CD4-positive, alpha-beta memory T cell (primary cell): ENCODE data around the gene DLG5. TPM values are rescaled to one million over a fixed set of nuclear protein-coding genes. Genes with fewer than 3 reads are reported as not detected.
A peak's percentile ranks its signal among the peaks of the same experiment; 100 is the strongest.
"Not testable (repeated sequence)": the region's sequence is repeated elsewhere in the genome, so short reads cannot be mapped to it uniquely, and the experiment has no call there.

Source experiments
- CTCF ChIA-PET: fragments of 350-600 bp; sonication (Branson Sonifier 250); formaldehyde crosslinking; loops from one replicate; lab custom pipeline; 2021; ENCODE audit warnings: inconsistent platforms; ENCODE audit not compliant: partially characterized antibody; lab: Charles Lee
- POLR2A ChIA-PET: fragments of 350-600 bp; sonication (Branson Sonifier 250); formaldehyde crosslinking; loops from one replicate; lab custom pipeline; 2021; ENCODE audit not compliant: partially characterized antibody; lab: Charles Lee
- DNase-seq, 5 donors: peaks; one replicate each; pipeline versions ENCODE4 v3.0.0 to v3.0.0-alpha.2; 2020 to 2022; ENCODE audit warnings: mixed read lengths in 1 of 5
- H3K27ac ChIP-seq: one replicate; pipeline ENCODE4 v1.7.0; 2013; ENCODE audit warnings: low read depth, low read length
- H3K27me3 ChIP-seq: 2 replicates; pipeline ENCODE4 v1.7.0; 2013; ENCODE audit warnings: mild to moderate bottlenecking, low read length, moderate library complexity; ENCODE audit not compliant: insufficient read depth
- H3K36me3 ChIP-seq: 2 replicates; pipeline ENCODE4 v1.7.0; 2013; ENCODE audit warnings: mild to moderate bottlenecking, low read length, moderate library complexity; ENCODE audit not compliant: insufficient read depth
- H3K4me1 ChIP-seq: 2 replicates; pipeline ENCODE4 v1.7.0; 2013; ENCODE audit warnings: mild to moderate bottlenecking, low read length, moderate library complexity; ENCODE audit not compliant: insufficient read depth
- H3K4me3 ChIP-seq, 2 donors: one replicate each; pipeline ENCODE4 v1.7.0; 2013; ENCODE audit warnings: low read length in 2 of 2, mild to moderate bottlenecking in 1 of 2
- H3K9me3 ChIP-seq, 2 donors: one replicate each; pipeline ENCODE4 v1.7.0; 2013; ENCODE audit warnings: low read length in 2 of 2, control low read depth in 1 of 2; ENCODE audit not compliant: control insufficient read depth in 1 of 2
- H3K27ac Mint-ChIP-seq, 7 donors: one replicate each; pipeline ENCODE4 v1.8.0; 2020 to 2021; ENCODE audit warnings: mixed read lengths in 7 of 7, mild to moderate bottlenecking in 6 of 7, inconsistent platforms in 3 of 7, moderate library complexity in 3 of 7
- H3K27me3 Mint-ChIP-seq, 2 donors: one replicate each; pipeline ENCODE4 v1.8.0; 2020 to 2021; ENCODE audit warnings: mixed read lengths in 2 of 2
- H3K36me3 Mint-ChIP-seq, 2 donors: one replicate each; pipeline ENCODE4 v1.8.0; 2020 to 2021; ENCODE audit warnings: mixed read lengths in 2 of 2, inconsistent platforms in 1 of 2, mild to moderate bottlenecking in 1 of 2
- H3K4me1 Mint-ChIP-seq, 4 donors: one replicate each; pipeline ENCODE4 v1.8.0; 2020 to 2021; ENCODE audit warnings: mixed read lengths in 4 of 4, mild to moderate bottlenecking in 1 of 4
- H3K4me3 Mint-ChIP-seq, 8 donors: one replicate each; pipeline ENCODE4 v1.8.0; 2020 to 2021; ENCODE audit warnings: mixed read lengths in 8 of 8, mild to moderate bottlenecking in 7 of 8, moderate library complexity in 6 of 8, inconsistent platforms in 3 of 8
- H3K9me3 Mint-ChIP-seq, 8 donors: one replicate each; pipeline ENCODE4 v1.8.0; 2020 to 2021; ENCODE audit warnings: mixed read lengths in 8 of 8, mild to moderate bottlenecking in 5 of 8, inconsistent platforms in 3 of 8, moderate library complexity in 1 of 8
- intact Hi-C: fragments of 100-400 bp; cut with micrococcal nuclease; formaldehyde crosslinking; loops from one replicate; pipeline ENCODE4 v1.15.1; 2023
- polyA plus RNA-seq, 2 donors: library from polyadenylated mRNA; unstranded; fragments of 300-500 nt; fragmentation: Illumina TruSeq; gene quantifications; one replicate each; pipeline ENCODE4 v1.2.3, GENCODE V29; 2021
- total RNA-seq, 2 experiments: library from RNA; stranded (reverse); gene quantifications; one replicate each; pipeline ENCODE4 v1.2.3, GENCODE V29; 2021

Gene DLG5
- total and polyA plus RNA-seq, 4 experiments from 2014 or later, result 0.13 to 3.2 (median 2.7) TPM; not detected in 1

DNA sequence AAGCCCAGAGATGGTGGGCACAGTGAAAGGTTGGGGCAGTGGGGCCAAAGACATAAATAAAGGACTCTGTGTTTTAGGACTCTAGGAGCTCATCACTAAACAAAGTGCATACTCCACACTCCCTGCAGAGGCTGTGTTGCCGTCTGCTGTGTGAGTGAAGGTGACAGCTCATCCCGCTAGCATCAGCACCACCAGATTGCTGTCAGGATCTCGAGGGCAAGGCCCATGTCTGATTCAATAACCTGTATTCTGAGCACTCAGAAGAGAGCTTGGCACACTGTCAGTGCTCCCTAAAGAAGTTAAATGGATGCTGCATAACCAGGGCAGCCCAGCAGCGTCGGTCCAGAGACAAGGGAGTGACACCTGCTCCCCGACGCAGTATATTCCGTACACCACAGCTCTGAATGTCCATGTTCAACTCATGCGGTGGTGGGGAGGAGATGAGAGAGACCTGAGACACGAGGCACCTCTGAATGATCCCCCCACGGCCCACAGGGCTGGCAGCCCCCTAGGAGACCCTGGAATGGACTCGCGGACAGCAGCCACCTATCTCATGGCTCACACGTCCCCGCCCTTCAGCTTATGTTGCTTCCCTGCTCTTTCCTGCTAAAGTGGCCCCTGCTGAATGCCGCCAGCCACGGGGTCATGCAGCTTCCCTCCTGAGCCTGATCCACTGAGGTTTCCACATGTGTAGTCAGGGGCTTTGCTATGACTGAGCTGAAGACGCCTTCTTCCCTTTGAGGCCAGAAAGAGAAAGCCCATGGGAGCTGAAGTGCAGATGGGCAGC lies 156.3 kb downstream of the DLG5 start:
- intact Hi-C loops, result no loop called here
- no peak overlapping the region for H3K4me3 ChIP-seq
- no peaks in the 10 kb centered on the region for H3K9me3 ChIP-seq
- Mint-ChIP-seq H3K4me1 (peaks cover 4 to 6% (median 5%) of the 10 kb centered on the region in 4 donors), H3K27ac (peak overlapping the region in 1 of 7 donors; percentile 47), H3K9me3 (peaks cover 0 to 2% (median 0%) of the 10 kb centered on the region in 8 donors), H3K27me3 (peaks cover 0 to 2% of the 10 kb centered on the region in 2 donors), H3K36me3 (no peaks in the 10 kb centered on the region), H3K4me3 (no peak overlapping the region)
- no peak for DNase-seq
- H3K27ac ChIP-seq, result no peak overlapping the region
- H3K4me1 ChIP-seq, result no peaks in the 10 kb centered on the region
- POLR2A ChIA-PET, result no interaction called here
- no peaks in the 10 kb centered on the region for H3K27me3 ChIP-seq
- CTCF ChIA-PET, result interaction anchor here (0.6 kb wide), 1 partner anchor 8 kb away, joined by 4 read pairs; no protein-coding TSS in a partner anchor
- H3K36me3 ChIP-seq, result no peaks in the 10 kb centered on the region

DNA sequence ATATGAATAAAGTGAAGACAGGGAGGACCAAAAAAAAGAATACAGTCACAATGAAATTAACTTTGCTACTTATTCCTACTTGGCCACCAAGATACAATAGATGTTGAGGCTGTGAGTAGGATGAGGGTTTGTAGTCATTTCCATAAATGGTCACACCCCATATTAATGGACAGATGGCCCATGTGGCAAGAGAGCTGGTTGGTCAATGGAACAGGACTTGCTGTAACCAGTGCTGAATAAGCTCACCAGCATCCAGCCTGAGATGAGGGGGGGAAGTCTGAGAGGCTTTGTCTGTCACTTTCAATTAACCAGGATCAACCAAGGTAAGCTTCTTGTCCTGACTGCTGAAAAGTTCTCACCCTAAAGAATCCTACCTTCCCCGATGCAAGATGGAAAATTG lies 158.5 kb downstream of the DLG5 start:
- Mint-ChIP-seq H3K4me1 (peaks cover 4 to 5% (median 4%) of the 10 kb centered on the region in 4 donors), H3K36me3 (no peaks in the 10 kb centered on the region), H3K27ac (no peak overlapping the region), H3K9me3 (no peaks in the 10 kb centered on the region), H3K27me3 (peaks cover 2% of the 10 kb centered on the region in 2 donors), H3K4me3 (no peak overlapping the region)
- no peaks in the 10 kb centered on the region for H3K36me3 ChIP-seq
- no peak overlapping the region for H3K27ac ChIP-seq
- CTCF ChIA-PET, result interaction anchor here (0.8 to 1.9 kb wide), 3 partner anchors 12 to 69 kb away, joined by 3 to 5 read pairs (median 3); no protein-coding TSS in a partner anchor
- no peaks in the 10 kb centered on the region for H3K27me3 ChIP-seq
- no peak for DNase-seq
- POLR2A ChIA-PET, result no interaction called here
- no peaks in the 10 kb centered on the region for H3K4me1 ChIP-seq
- no peak overlapping the region for H3K4me3 ChIP-seq
- no peaks in the 10 kb centered on the region for H3K9me3 ChIP-seq
- intact Hi-C loops, result no loop called here

DNA sequence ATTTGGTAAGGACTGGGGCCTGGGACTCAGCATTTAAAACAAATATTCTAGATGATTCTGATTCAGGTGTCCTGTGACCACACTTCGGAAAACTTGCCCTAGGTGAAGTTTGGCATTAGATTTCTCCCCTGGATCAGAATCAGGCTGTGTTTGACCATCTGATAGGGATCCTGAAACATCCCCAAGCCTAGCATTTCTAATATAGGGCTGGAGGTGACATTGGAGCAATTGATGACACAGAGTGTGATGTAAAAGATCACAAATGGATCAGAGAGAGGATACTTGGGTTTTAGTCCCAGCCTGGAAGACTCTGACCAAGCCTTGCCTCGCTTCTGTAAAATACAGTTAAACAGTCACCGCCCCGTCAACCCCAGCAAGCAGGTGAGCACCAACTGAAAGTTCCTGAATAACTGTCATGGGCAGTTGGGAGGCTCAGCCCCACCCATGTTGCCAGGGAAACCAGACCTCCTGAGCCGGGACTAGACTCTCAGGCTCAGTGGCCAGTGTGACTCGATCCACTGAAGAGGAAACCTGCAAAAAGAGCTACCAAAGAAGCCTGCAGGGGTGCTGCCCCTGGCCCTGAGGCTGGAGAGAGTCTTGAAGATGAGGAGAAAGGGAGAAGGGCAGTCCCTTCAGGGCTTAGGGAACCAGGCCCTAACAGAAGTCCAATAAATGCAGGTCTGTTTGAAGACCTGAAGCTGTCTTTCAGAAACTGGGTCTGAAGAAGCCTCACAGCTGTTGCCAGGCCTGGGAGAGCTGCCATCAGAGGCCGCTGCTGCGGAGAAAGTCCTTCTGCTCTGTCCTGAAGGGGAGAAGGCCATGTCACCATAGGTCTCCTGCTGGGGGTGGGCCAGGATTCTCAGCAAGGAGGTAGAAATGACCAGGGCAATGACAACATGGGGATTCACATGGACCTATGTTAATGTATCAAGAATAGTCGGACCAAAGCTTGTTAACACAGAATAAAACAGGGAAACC lies 162.8 kb downstream of the DLG5 start:
- Mint-ChIP-seq H3K27me3 (peaks cover 0 to 2% of the 10 kb centered on the region in 2 donors), H3K27ac (peak overlapping the region in 1 of 7 donors; percentile 60), H3K36me3 (no peaks in the 10 kb centered on the region), H3K9me3 (no peaks in the 10 kb centered on the region), H3K4me3 (no peak overlapping the region), H3K4me1 (no peaks in the 10 kb centered on the region)
- no peak for DNase-seq
- no peaks in the 10 kb centered on the region for H3K36me3 ChIP-seq
- H3K9me3 ChIP-seq, result no peaks in the 10 kb centered on the region
- H3K27ac ChIP-seq, result no peak overlapping the region
- CTCF ChIA-PET, result interaction anchor here (0.9 kb wide), 1 partner anchor 50 kb away, joined by 3 read pairs; no protein-coding TSS in a partner anchor
- no peak overlapping the region for H3K4me3 ChIP-seq
- POLR2A ChIA-PET, result no interaction called here
- intact Hi-C loops, result no loop called here
- H3K27me3 ChIP-seq, result no peaks in the 10 kb centered on the region
- no peaks in the 10 kb centered on the region for H3K4me1 ChIP-seq

DNA sequence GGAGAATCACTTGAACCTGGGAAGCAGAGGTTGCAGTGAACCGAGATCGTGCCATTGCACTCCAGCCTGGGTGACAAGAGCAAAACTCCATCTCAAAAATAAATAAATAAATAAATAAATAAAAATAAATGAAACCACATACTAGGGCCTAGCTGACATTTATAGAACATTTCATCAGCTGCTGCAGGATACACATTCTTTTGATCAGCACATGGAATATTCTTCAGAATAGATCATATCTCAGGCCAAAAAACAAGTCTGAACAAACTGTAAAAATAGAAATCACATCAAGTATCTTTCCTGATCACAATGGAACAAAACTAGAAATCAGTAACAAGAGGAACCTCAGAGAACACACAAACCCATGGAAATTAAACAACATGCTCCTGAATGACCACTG lies 168.1 kb downstream of the DLG5 start:
- intact Hi-C loops, H3K27ac ChIP-seq, POLR2A ChIA-PET, CTCF ChIA-PET, H3K9me3 Mint-ChIP-seq, H3K4me3 Mint-ChIP-seq, H3K4me3 ChIP-seq, H3K9me3 ChIP-seq, H3K4me1 ChIP-seq, H3K36me3 ChIP-seq, DNase-seq, H3K27me3 Mint-ChIP-seq, H3K4me1 Mint-ChIP-seq, H3K27me3 ChIP-seq, H3K36me3 Mint-ChIP-seq: not testable (repeated sequence)
- H3K27ac Mint-ChIP-seq, result peak overlapping the region in 1 of 7 donors; percentile 37

DNA sequence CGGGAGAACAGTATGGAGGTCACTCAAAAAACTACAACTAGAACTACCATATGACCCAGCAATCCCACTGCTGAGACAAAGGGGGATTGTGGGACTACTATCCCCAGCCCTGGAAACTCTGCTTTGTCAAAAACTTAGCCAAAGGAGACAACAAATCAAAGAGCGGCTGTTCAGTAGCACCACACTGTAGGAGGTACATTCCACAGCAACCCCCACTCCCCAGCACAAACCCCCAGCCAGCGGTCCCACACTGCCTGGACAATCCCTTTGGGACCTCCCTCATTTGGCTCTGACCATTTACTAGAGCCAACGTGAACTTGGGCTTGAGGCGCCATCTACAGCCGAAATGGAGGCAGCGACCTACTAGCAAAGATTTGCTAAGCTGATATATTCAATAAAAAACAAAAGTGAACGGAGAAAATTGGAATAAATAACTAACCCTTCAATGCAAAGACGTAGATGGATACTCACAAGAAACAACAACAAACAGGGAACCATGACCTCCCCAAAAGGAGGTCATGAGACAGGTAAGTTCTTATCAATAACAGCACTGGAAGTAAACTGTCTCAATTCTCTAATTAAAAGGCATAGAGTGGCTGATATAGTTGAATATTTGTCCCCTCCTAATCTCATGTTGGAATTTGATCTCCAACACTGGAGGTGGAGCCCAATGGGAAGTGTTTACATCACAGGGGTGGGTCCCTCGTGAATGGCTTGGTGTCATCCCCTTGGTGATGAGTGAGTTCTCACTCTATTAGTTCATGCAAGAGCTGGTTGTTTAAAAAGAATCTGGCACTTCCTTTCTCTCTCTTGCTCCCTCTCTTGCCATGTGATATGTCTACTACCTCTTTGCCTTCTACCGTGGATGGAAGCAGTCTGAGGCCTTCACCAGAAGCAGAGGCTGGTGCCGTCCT lies 170.0 kb downstream of the DLG5 start:
- no peaks in the 10 kb centered on the region for H3K4me1 Mint-ChIP-seq

DNA sequence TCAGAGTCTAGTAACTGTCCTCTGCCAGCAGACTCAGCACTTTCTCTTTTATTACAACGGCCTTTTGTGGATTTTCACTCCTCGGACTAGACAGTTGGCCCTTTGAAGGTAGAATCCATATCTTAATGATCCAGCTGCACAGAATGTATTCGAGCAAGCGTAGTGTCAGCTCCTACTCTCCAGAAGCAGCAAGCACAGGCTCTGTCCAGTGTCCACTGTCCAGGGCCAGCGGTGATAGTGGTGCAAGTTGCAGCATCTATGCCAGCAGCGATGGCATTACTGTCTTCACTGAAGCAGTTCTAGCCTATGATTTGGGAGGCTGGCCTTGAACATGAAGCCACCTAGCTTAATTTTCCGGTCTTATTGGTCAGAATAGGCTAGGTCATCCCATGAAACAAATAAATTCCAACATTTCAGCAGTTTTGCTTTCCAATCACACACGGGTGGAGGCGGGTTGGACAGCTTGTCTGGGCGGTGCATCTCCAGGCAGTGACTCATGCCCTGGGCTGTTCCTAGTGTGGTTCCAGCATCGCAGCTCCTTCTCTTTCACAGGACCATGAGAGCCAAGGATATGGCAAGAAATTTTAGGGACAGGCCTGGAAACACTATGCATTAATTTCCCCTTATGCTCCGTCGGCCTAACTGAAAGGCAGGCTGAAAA lies 180.4 kb downstream of the DLG5 start:
- Histone ChIP-seq H3K27ac (no peak overlapping the region), H3K4me3 (no peak overlapping the region), H3K36me3 (no peaks in the 10 kb centered on the region), H3K4me1 (no peaks in the 10 kb centered on the region), H3K9me3 (no peaks in the 10 kb centered on the region), H3K27me3 (no peaks in the 10 kb centered on the region)
- Mint-ChIP-seq H3K27me3 (peaks cover 4 to 7% of the 10 kb centered on the region in 2 donors), H3K4me1 (no peaks in the 10 kb centered on the region), H3K36me3 (peaks cover 7 to 10% of the 10 kb centered on the region in 2 donors), H3K27ac (no peak overlapping the region), H3K9me3 (peaks cover 0 to 21% (median 16%) of the 10 kb centered on the region in 8 donors), H3K4me3 (no peak overlapping the region)
- intact Hi-C loops, result no loop called here
- POLR2A ChIA-PET, result no interaction called here
- CTCF ChIA-PET, result interaction anchor here (2.0 kb wide), 1 partner anchor 33 kb away, joined by 5 read pairs; no protein-coding TSS in a partner anchor
- DNase-seq, result no peak

More for the DNA sequence above, 170.0 kb downstream of the DLG5 start:
- Mint-ChIP-seq H3K27ac (no peak overlapping the region), H3K9me3 (peaks cover 0 to 9% (median 0%) of the 10 kb centered on the region in 8 donors), H3K27me3 (peaks cover 0 to 6% of the 10 kb centered on the region in 2 donors), H3K4me3 (no peak overlapping the region), H3K36me3 (no peaks in the 10 kb centered on the region)
- intact Hi-C loops, result loop anchor here (2.0 kb wide), 1 partner anchor 38 kb away; no protein-coding TSS in a partner anchor
- POLR2A ChIA-PET, result no interaction called here
- H3K4me3 ChIP-seq, result no peak overlapping the region
- no peaks in the 10 kb centered on the region for H3K9me3 ChIP-seq
- CTCF ChIA-PET, result interaction anchor here (1.2 kb wide), 1 partner anchor 44 kb away, joined by 3 read pairs; no protein-coding TSS in a partner anchor
- no peaks in the 10 kb centered on the region for H3K27me3 ChIP-seq
- DNase-seq, result no peak
- H3K4me1 ChIP-seq, result no peaks in the 10 kb centered on the region
- no peak overlapping the region for H3K27ac ChIP-seq
- H3K36me3 ChIP-seq, result no peaks in the 10 kb centered on the region
